Stomach smooth muscle (tissue), 2 donors: ENCODE data around the gene GFRAL.

Source experiments
- H3K27ac ChIP-seq: one replicate; pipeline ENCODE4 v1.7.0; 2013; ENCODE audit warnings: mild to moderate bottlenecking, low read length, inconsistent platforms
- H3K27me3 ChIP-seq, 2 donors: one replicate each; pipeline ENCODE4 v1.7.0; 2013; ENCODE audit warnings: low read length in 2 of 2; ENCODE audit not compliant: insufficient read depth in 2 of 2, control insufficient read depth in 1 of 2
- H3K36me3 ChIP-seq, 2 donors: one replicate each; pipeline ENCODE4 v1.7.0; 2013; ENCODE audit warnings: low read length in 2 of 2; ENCODE audit not compliant: control insufficient read depth in 2 of 2, insufficient read depth in 2 of 2
- H3K4me1 ChIP-seq: one replicate; pipeline ENCODE4 v1.7.0; 2013; ENCODE audit warnings: low read length; ENCODE audit not compliant: control insufficient read depth, insufficient read depth
- H3K4me3 ChIP-seq, 2 donors: one replicate each; pipeline ENCODE4 v1.7.0; 2013; ENCODE audit warnings: low read length in 2 of 2
- H3K9ac ChIP-seq, 2 donors: one replicate each; pipeline ENCODE4 v1.7.0; 2013; ENCODE audit warnings: low read length in 2 of 2, mild to moderate bottlenecking in 1 of 2
- H3K9me3 ChIP-seq, 2 donors: one replicate each; pipeline ENCODE4 v1.7.0; 2013; ENCODE audit warnings: low read length in 2 of 2; ENCODE audit not compliant: control insufficient read depth in 2 of 2
- donor health status: healthy.
- donor health status: Pancreatic carcinoma.

The GFRAL gene

DNA sequence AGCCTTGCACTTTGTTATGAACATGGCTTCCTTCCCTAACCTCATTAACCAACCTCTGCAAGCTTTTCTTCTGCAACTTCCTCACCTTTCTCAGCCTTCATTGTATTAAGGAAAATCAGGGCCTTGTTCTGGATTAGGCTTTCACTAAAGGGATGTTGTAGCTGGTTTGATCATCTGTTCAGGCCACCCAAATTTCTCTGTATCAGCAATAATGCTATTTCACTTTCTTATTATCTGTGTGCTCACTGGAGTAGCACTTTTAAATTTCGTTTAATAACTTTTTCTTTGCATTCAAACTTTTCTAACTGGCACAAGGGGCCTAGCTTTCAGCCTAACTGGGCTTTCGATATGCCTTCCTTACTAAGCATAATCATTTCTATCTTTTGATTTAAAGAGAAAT lies 96.7 kb downstream of the GFRAL start:
- Histone ChIP-seq H3K36me3 (no peaks in the 10 kb centered on the region), H3K9me3 (no peaks in the 10 kb centered on the region), H3K27ac (no peak overlapping the region), H3K4me1 (no peaks in the 10 kb centered on the region), H3K4me3 (no peak overlapping the region), H3K9ac (no peak overlapping the region), H3K27me3 (no peaks in the 10 kb centered on the region)

DNA sequence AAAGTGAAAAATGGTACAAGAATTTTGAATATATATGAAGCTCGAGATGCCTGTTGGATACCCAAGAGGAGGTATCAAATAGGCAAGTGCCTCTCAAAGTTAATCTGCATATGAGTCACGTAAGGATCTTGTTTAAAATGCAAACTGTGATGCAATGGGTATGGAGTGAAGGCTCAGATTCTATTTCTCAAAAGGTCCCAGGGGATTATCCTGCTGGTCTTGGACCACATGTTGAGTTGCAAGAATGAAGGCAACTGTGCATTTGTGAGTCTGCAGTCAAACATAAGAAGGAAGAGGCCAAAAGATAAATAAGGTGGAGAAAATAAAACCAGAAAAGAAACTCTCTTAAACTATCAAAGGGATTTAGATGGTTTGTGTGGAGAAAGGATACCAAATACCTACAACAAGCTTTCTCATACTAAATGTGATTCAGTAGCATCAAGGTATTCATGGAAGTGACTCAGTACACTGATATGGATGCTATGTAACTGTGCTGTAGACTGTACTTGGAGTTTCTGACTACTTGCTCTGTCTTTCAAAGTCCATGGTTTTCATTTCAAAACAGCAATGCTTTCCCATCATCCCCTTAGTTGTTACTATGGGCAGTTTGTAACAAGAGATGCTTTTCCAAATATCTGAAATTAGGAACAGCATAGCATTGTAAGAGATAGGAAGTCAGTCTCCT lies 106.3 kb downstream of the GFRAL start:
- no peak overlapping the region for H3K9ac ChIP-seq
- H3K27ac ChIP-seq: no peak overlapping the region
- H3K4me1 ChIP-seq: no peaks in the 10 kb centered on the region
- H3K27me3 ChIP-seq: no peaks in the 10 kb centered on the region
- H3K36me3 ChIP-seq: no peaks in the 10 kb centered on the region
- H3K4me3 ChIP-seq: no peak overlapping the region
- no peaks in the 10 kb centered on the region for H3K9me3 ChIP-seq

DNA sequence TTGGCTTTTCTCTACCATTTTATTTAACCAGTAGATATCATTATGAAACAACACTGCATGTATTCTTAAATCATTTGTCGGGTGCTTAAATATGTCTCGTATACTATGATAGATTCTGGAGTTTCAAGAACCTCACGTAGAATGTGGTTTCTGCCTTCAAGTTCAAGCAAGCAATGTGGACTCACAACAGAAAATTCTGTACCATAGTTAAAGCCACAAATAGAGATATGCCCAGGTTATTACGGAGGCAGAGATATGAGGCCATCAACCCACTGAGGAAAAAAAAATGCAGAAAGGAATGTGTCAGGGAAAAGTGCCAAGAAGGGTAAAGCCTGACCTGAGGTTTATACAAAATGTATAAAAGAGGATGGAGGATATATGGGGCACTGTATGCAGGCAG lies 109.9 kb downstream of the GFRAL start:
- Histone ChIP-seq H3K27me3 (no peaks in the 10 kb centered on the region), H3K4me3 (no peak overlapping the region), H3K27ac (no peak overlapping the region), H3K36me3 (no peaks in the 10 kb centered on the region), H3K4me1 (no peaks in the 10 kb centered on the region), H3K9me3 (no peaks in the 10 kb centered on the region), H3K9ac (no peak overlapping the region)

DNA sequence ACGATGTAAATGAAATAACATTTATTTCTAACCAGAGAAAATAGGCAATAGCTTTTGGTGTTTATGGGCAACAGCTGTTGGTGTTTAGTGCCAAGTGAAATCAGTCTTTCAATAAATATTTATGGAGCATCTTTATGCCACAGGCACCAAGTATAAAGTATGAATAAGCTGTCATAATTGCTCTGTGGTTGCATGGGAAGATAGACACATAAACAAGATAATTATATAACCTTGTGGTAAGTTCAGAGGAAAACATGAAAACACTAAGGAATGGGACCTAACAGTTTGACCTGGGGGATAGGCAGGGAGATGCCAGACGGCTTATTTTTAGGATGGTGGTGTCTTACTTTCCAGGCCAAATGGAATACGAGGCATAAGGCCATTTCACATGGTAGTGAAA lies 110.9 kb downstream of the GFRAL start:
- no peak overlapping the region for H3K27ac ChIP-seq
- no peak overlapping the region for H3K4me3 ChIP-seq
- no peaks in the 10 kb centered on the region for H3K9me3 ChIP-seq
- no peaks in the 10 kb centered on the region for H3K4me1 ChIP-seq
- H3K36me3 ChIP-seq: no peaks in the 10 kb centered on the region
- no peak overlapping the region for H3K9ac ChIP-seq
- no peaks in the 10 kb centered on the region for H3K27me3 ChIP-seq

DNA sequence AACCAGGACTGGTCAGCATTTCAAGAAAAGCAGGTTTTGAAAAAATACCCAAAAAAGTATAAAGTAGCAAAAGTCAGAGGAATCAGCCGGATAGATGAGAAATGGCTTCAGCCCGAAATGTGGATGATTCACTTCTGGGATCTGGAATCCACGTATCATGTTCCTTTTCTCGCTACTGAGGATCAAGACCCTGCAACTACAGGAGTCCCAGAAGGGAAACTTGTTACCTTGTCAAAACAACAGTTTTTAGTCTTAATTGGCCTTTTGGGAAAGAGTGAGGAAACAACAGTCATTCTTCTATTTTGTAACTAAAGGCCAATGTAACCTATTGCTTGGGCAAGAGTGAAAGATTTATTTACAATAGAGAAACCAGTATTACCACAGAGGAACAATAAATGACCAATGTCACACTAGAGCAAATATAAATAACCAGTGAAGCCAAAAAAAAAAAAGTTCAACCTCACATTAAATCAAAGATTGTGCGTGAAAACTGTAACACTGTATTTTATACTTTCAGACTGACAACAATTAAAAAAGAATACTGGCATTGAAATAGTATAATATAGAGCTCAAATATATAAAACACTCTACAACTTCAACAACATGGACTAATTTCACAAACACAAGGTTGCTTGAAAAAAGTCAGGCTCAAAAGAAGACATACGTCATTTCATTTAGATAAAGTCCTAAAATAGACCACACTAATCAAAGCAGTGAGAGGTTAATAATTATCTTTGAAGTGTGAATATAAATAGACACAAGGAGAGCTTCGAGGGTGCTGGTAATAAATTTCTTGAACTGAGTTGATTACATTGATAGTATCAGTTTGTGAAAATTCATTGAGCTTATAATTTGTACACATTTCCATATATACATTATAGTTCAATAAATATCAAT lies 116.2 kb downstream of the GFRAL start:
- H3K9me3 ChIP-seq: no peaks in the 10 kb centered on the region
- no peak overlapping the region for H3K4me3 ChIP-seq
- no peaks in the 10 kb centered on the region for H3K4me1 ChIP-seq
- H3K27ac ChIP-seq: no peak overlapping the region
- no peaks in the 10 kb centered on the region for H3K27me3 ChIP-seq
- H3K36me3 ChIP-seq: no peaks in the 10 kb centered on the region
- H3K9ac ChIP-seq: no peak overlapping the region

DNA sequence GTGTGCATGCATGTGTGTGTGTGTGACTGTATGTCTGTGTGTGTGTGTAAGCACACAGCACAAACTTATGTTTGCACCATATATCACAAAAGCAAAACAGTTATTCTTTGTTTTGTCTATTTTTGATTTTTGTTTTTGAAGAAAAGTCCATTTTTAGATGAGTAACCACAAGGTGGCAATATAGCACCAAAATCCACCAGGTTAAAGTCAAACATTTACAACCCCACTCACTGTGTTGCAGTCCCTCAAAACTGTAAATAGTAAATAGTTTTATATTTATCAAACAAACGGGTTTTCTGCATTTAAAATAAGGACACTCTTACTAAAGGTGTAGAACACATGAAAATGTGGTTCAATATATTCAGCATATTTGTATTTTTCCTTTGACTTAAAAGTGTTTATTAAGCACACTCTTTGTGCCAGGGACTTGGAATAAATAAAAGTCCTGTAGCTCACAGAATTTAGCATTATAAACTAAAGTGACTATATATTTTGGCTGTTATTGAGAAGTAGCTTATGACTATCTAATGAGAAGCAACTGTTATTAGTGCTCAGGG lies 118.5 kb downstream of the GFRAL start:
- Histone ChIP-seq H3K9ac (no peak overlapping the region), H3K27ac (no peak overlapping the region), H3K4me3 (no peak overlapping the region), H3K36me3 (no peaks in the 10 kb centered on the region), H3K9me3 (no peaks in the 10 kb centered on the region), H3K4me1 (no peaks in the 10 kb centered on the region), H3K27me3 (no peaks in the 10 kb centered on the region)

DNA sequence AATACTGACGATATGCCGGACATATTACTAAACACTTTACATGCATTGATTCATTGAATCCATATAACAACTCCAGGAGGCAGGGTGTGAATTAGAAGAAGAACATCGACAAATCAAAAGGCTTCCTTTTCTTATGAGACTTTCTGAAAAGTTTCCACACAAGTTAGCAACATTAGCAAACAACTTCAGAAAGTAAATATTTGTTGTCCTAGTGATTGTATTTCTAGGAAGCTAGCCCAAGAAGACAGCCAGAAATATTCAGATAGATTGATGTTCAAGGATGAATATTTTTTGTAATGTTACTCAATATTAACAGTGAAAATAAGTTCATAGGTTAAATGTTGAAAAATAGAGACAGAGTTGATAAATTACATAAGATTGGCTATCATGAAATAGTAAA lies 120.6 kb downstream of the GFRAL start:
- no peak overlapping the region for H3K27ac ChIP-seq
- no peaks in the 10 kb centered on the region for H3K4me1 ChIP-seq
- no peak overlapping the region for H3K9ac ChIP-seq

DNA sequence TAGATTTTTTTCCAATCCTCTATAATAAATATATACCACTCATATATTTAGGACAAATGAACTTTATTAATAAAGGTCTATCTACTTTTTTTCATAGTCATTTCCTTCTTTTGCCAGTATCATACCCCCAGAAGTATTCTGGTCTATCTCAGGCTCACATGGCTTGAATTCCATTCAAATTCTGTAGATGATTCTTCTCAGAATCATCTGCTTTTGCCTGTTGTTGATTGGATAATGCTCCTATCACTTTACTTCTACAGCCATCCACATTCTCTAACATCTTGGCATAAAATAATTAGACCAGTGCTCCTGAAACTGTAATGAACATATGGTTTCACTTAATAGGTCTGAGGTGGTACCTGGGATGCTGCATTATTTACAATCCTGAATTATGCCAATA lies 121.2 kb downstream of the GFRAL start:
- H3K36me3 ChIP-seq: no peaks in the 10 kb centered on the region
- H3K27me3 ChIP-seq: no peaks in the 10 kb centered on the region
- H3K4me3 ChIP-seq: no peak overlapping the region
- no peak overlapping the region for H3K27ac ChIP-seq
- no peaks in the 10 kb centered on the region for H3K4me1 ChIP-seq
- H3K9me3 ChIP-seq: no peaks in the 10 kb centered on the region
- H3K9ac ChIP-seq: no peak overlapping the region

More for the DNA sequence above, 120.6 kb downstream of the GFRAL start:
- no peaks in the 10 kb centered on the region for H3K9me3 ChIP-seq
- H3K27me3 ChIP-seq: no peaks in the 10 kb centered on the region
- H3K4me3 ChIP-seq: no peak overlapping the region
- no peaks in the 10 kb centered on the region for H3K36me3 ChIP-seq

DNA sequence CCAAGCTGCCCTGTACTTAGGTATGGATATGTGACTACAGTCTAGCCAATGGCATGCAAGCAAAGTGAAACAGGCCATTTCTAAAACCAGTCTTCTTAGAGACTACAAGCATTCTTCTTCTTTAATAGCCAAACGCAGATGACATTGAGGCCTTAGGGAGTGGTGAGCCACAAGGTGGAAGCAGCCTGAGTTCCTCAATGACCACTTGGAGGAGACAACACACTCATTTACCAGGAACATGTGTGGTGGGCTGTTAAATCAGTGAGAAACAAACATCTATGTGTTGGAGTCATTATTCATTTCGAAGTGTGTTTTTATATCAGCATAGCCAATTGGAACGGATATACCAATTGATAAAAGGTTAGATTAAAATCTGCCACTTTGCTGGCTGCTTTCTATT lies 122.0 kb downstream of the GFRAL start:
- no peaks in the 10 kb centered on the region for H3K36me3 ChIP-seq
- no peak overlapping the region for H3K27ac ChIP-seq
- no peak overlapping the region for H3K9ac ChIP-seq
- H3K4me3 ChIP-seq: no peak overlapping the region
- no peaks in the 10 kb centered on the region for H3K4me1 ChIP-seq
- H3K9me3 ChIP-seq: no peaks in the 10 kb centered on the region
- H3K27me3 ChIP-seq: no peaks in the 10 kb centered on the region

DNA sequence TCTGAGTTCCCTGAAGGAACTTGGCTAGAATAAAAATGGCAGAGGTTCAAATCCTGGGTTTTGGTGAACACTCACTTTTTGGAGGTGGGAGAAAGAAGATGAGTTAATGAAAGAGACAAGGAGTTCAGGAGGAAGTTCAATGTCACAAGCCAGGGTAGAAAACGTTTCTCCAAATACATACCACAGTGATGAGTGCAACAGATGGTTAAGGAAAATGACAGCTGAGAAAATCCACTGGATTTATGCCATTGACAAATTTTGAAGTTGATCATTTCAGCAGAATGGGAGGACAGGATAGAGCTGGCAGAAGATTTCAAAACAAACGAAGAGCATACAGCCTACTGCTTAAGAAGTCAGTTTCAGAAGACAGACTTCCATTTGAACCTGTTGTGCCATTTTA lies 122.7 kb downstream of the GFRAL start:
- Histone ChIP-seq H3K36me3 (no peaks in the 10 kb centered on the region), H3K4me3 (no peak overlapping the region), H3K4me1 (no peaks in the 10 kb centered on the region), H3K27ac (no peak overlapping the region), H3K27me3 (no peaks in the 10 kb centered on the region), H3K9ac (no peak overlapping the region), H3K9me3 (no peaks in the 10 kb centered on the region)
